GM12892 (cell line): ENCODE data around the gene DUSP2.
A peak's percentile ranks its signal among the peaks of the same experiment; 100 is the strongest.

ENCODE experiments used
- POLR2A ChIP-seq: IDR thresholded peaks from 2 replicates; pipeline ENCODE4 v1.6.1; 2011; ENCODE audit warnings: low read depth, low read length, control low read depth
- POLR2AphosphoS5 ChIP-seq: IDR thresholded peaks from 2 replicates; pipeline ENCODE4 v1.6.1; 2011; ENCODE audit warnings: low read depth, low read length, control low read depth

DNA sequence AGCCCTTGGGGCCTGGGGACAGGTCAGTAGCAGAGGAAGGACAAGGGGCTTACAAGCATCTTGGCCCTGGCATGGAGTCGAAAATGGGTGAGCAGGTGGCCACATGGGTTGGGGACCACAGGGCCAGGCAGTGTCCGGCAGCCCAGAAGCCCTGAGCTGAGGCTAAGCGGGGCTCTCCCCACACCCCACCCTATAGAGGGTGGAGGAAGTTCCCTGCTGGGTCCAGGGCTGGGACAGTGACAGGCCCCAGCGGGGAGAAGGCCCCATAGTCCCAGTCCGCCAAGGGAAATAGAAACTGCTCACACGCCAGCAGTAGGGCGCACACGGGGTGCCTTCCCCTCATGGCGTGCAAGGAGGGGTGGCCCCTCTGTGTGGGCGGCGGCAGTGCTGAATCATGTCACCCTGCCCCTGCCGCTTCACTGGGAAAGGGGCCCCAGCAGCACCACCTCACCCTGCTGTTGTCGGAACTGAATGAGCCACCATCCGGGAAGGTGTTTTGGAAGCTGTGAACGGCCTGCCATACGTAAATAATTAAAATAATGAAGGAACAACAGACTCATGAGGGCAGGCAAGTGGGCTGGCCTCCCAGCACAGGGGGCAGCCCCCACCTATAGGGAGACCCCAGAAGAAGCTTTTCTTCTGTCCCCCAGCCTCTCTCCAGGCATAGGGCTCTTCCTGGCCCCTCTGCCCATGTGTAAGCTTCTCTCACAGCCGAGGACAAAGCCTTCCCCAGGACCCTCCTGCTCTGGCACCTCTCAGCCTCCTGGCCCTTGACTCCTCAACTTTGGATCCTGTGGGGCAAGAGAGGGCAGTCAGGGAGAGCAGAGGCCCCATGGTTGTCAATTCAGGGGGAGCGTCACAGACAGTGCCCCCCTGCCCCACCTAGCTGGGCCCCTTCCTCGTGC is 12.7 kb upstream of the DUSP2 start:
- TF ChIP-seq POLR2A (peak; percentile 66; the same call in 1 of the 2 replicates), POLR2AphosphoS5 (peak; percentile 44)
